Measurements from ENCODE around the gene MYO3B.

DNA sequence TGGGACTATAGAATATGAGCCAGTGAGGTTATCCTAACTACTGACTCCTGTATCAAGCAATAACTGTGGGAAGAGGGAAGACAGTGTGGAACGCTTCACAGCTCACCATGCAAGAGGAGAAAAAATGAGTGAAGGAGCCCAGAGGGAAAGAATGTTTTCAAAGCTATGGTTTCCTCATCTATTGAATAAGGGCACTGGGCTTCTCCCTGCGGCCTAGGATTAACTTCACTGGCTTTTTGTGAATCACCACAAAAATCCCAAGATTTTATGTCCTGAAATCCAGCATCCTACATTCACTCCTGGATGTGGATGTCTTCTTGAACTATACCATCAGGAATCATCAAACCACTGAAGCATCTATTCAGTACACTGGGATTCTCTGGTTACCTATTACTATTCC lies 492.7 kb downstream of the MYO3B start:
- TF ChIP-seq, protein P1, sequence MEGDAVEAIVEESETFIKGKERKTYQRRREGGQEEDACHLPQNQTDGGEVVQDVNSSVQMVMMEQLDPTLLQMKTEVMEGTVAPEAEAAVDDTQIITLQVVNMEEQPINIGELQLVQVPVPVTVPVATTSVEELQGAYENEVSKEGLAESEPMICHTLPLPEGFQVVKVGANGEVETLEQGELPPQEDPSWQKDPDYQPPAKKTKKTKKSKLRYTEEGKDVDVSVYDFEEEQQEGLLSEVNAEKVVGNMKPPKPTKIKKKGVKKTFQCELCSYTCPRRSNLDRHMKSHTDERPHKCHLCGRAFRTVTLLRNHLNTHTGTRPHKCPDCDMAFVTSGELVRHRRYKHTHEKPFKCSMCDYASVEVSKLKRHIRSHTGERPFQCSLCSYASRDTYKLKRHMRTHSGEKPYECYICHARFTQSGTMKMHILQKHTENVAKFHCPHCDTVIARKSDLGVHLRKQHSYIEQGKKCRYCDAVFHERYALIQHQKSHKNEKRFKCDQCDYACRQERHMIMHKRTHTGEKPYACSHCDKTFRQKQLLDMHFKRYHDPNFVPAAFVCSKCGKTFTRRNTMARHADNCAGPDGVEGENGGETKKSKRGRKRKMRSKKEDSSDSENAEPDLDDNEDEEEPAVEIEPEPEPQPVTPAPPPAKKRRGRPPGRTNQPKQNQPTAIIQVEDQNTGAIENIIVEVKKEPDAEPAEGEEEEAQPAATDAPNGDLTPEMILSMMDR (IDR thresholded peaks at IDR 0.05) = no peak
- TF ChIP-seq EZH2 (IDR thresholded peaks at IDR 0.05) = no peak
